GM23338 (cell line): ENCODE results near the gene CYP27A1. TPM values are rescaled to one million over a fixed set of nuclear protein-coding genes. Genes with fewer than 3 reads are reported as not detected.

Source experiments
- ATAC-seq: fragments of 200-7000 bp; cut with Tn5 transposase; 3 replicates; pipeline ENCODE4 v1.9.1; 2020
- DNase-seq: peaks from one replicate; pipeline ENCODE4 v3.0.0-alpha.2; 2015; ENCODE audit warnings: low spot score
- H2AFZ ChIP-seq: fragments of 200-600 bp; sonication (generic); 2 replicates; pipeline ENCODE4 v1.8.0; 2016; ENCODE audit warnings: antibody characterized with exemption, mild to moderate bottlenecking, moderate library complexity
- H3F3A ChIP-seq: fragments of 200-600 bp; sonication (generic); replicated peaks from 2 replicates; pipeline ENCODE4 v1.8.0; 2017; ENCODE audit warnings: antibody characterized with exemption, mixed run types, low read depth
- H3K27ac ChIP-seq: fragments of 200-600 bp; sonication (generic); 2 replicates; pipeline ENCODE4 v1.6.1; 2016; ENCODE audit warnings: low read depth
- H3K27me3 ChIP-seq: fragments of 200-600 bp; sonication (generic); 2 replicates; pipeline ENCODE4 v1.8.0; 2016; ENCODE audit warnings: mild to moderate bottlenecking, mixed run types, moderate library complexity; ENCODE audit not compliant: insufficient read depth
- H3K36me3 ChIP-seq: fragments of 200-600 bp; sonication (generic); 2 replicates; pipeline ENCODE4 v1.8.0; 2016; ENCODE audit warnings: mild to moderate bottlenecking; ENCODE audit not compliant: insufficient read depth
- H3K4me1 ChIP-seq: fragments of 200-600 bp; sonication (generic); 2 replicates; pipeline ENCODE4 v1.8.0; 2016; ENCODE audit warnings: mild to moderate bottlenecking, moderate library complexity; ENCODE audit not compliant: insufficient read depth
- H3K4me2 ChIP-seq: fragments of 200-600 bp; sonication (generic); 2 replicates; pipeline ENCODE4 v1.7.1; 2017; ENCODE audit warnings: mixed run types
- H3K4me3 ChIP-seq: fragments of 200-600 bp; sonication (generic); 2 replicates; pipeline ENCODE4 v1.6.1; 2016; ENCODE audit warnings: mixed run types
- H3K79me2 ChIP-seq: fragments of 200-600 bp; sonication (generic); replicated peaks from 2 replicates; pipeline ENCODE4 v1.8.0; 2017; ENCODE audit warnings: mild to moderate bottlenecking; ENCODE audit not compliant: insufficient read depth
- H3K9me2 ChIP-seq: fragments of 200-600 bp; sonication (generic); 2 replicates; pipeline ENCODE4 v1.8.0; 2017; ENCODE audit not compliant: insufficient read depth
- H4K20me1 ChIP-seq: fragments of 200-600 bp; sonication (generic); replicated peaks from 2 replicates; pipeline ENCODE4 v1.8.0; 2017; ENCODE audit warnings: mild to moderate bottlenecking; ENCODE audit not compliant: insufficient read depth
- H3K27ac Mint-ChIP-seq: 2 replicates; pipeline ENCODE4 v1.8.0; 2020; ENCODE audit warnings: inconsistent platforms, mild to moderate bottlenecking, moderate library complexity, mixed read lengths
- H3K27me3 Mint-ChIP-seq: 3 replicates; pipeline ENCODE4 v1.8.0; 2022; ENCODE audit warnings: low read depth, mild to moderate bottlenecking, moderate library complexity, mixed read lengths, inconsistent platforms; ENCODE audit not compliant: insufficient read depth, poor library complexity
- H3K36me3 Mint-ChIP-seq: 3 replicates; pipeline ENCODE4 v1.8.0; 2021; ENCODE audit warnings: low read depth, mild to moderate bottlenecking, inconsistent platforms, moderate library complexity, mixed read lengths
- H3K4me1 Mint-ChIP-seq: 3 replicates; pipeline ENCODE4 v1.8.0; 2020; ENCODE audit warnings: mild to moderate bottlenecking, inconsistent platforms, mixed read lengths
- H3K4me3 Mint-ChIP-seq: 3 replicates; pipeline ENCODE4 v1.8.0; 2021; ENCODE audit warnings: moderate library complexity, mild to moderate bottlenecking, inconsistent platforms, mixed read lengths
- H3K9me3 Mint-ChIP-seq: 3 replicates; pipeline ENCODE4 v1.8.0; 2020; ENCODE audit warnings: moderate library complexity, mild to moderate bottlenecking, inconsistent platforms, mixed read lengths
- CREB1 ChIP-seq: fragments of 250-450 bp; sonication (Bioruptor Pico); IDR thresholded peaks from 2 replicates; pipeline ENCODE4 v1.5.0; 2020; ENCODE audit warnings: low read depth, mild to moderate bottlenecking, moderate library complexity
- EZH2 ChIP-seq: fragments of 200-600 bp; sonication (generic); IDR thresholded peaks from one replicate; pipeline ENCODE4 v1.8.0; 2017; ENCODE audit warnings: antibody characterized with exemption, mild to moderate bottlenecking, low read depth; ENCODE audit not compliant: unreplicated experiment
- EZH2phosphoT487 ChIP-seq: fragments of 200-600 bp; sonication (generic); IDR thresholded peaks from one replicate; pipeline ENCODE4 v1.8.1; 2018; ENCODE audit warnings: antibody characterized with exemption; ENCODE audit not compliant: unreplicated experiment
- JUNB ChIP-seq: IDR thresholded peaks from one replicate; pipeline ENCODE4 v1.6.1; 2016; ENCODE audit warnings: antibody characterized with exemption; ENCODE audit not compliant: unreplicated experiment
- NANOG ChIP-seq: IDR thresholded peaks from 2 replicates; pipeline ENCODE4 v1.6.1; 2016; ENCODE audit warnings: antibody characterized with exemption, borderline replicate concordance
- POLR2AphosphoS5 ChIP-seq: IDR thresholded peaks from 2 replicates; pipeline ENCODE4 v1.6.1; 2016; ENCODE audit warnings: antibody characterized with exemption, low read depth
- STAT1 ChIP-seq: IDR thresholded peaks from one replicate; pipeline ENCODE4 v1.6.1; 2016; ENCODE audit warnings: antibody characterized with exemption; ENCODE audit not compliant: unreplicated experiment
- ZNF114 ChIP-seq: fragments of 250-450 bp; sonication (Bioruptor Pico); IDR thresholded peaks from 2 replicates; pipeline ENCODE4 v1.5.0; 2020; ENCODE audit warnings: mild to moderate bottlenecking, moderate library complexity
- ZNF331 ChIP-seq: fragments of 250-450 bp; sonication (Bioruptor Pico); IDR thresholded peaks from 2 replicates; pipeline ENCODE4 v1.5.0; 2020; ENCODE audit warnings: low read depth, mild to moderate bottlenecking, moderate library complexity
- polyA plus RNA-seq: library from polyadenylated mRNA; unstranded; fragments of >200 nt; fragmentation: Nextera tagmentation; extraction: Ambion mirVana; gene quantifications from 2 replicates; pipeline ENCODE4 v1.2.1, GENCODE V29; 2016
- total RNA-seq: library from RNA; depleted of rRNA; stranded (reverse); fragments of >200 nt; shearing (Covaris generic); gene quantifications from 2 replicates; pipeline ENCODE4 v1.2.3, GENCODE V29; 2014
- TF ChIP-seq, protein P1 (sequence below): IDR thresholded peaks from one replicate; pipeline ENCODE4 v1.6.1; 2018; ENCODE audit warnings: antibody characterized with exemption; ENCODE audit not compliant: unreplicated experiment
- TF ChIP-seq, protein P2 (sequence below), 2 experiments: fragments of 200-600 bp in 1 of 2; sonication (generic) in 1 of 2; conservative IDR thresholded peaks; 2 replicates each; pipeline versions ENCODE4 v1.5.1 to v1.6.1; 2016 to 2017; ENCODE audit warnings: antibody characterized with exemption in 2 of 2, low read depth in 2 of 2, mild to moderate bottlenecking in 2 of 2, moderate library complexity in 1 of 2
- TF ChIP-seq, protein P3 (sequence below): IDR thresholded peaks from 2 replicates; pipeline ENCODE4 v1.6.1; 2016; ENCODE audit warnings: antibody characterized with exemption

CYP27A1 gene
- total and polyA plus RNA-seq, 2 experiments from 2014 or later: 2.2 to 6.9 TPM

DNA sequence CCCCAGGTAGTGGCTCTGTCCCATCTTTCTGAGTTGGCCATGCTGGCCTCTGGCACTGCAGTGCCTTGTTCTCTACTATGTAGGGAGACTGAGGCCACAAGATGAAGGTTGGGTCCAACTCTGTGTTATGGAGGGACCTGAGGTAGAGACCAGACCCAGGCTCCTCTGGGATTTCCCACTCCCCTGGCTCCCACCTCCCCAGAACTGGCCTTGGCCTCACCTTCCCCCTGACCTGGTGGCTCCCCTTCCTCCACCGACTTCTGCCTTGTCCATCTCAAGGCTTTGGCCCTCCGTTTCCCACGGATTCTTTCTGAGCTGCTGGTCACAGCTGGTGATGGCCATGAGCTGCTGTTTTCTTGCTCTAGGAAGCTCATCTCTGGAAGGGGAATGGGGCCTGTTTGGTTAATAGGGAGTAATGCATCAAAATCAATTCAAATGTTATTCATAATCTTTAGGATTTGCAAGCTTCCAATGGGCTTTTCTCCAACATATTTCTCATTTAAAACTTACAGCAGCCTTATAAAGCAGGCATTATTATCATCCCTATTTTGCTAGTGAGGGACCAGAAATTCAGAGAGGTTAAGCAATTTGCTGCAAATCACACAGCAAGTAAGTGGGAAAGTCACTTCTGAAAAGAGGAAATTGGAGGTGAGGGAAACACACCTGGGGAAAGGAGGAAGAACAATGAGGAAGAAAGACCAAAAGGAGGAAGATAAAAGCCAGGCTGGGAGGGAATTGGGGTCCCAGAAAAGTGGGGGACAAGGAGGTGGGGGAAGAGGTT, 48.8 kb downstream of the CYP27A1 start (continued):
- TF ChIP-seq, protein P1, sequence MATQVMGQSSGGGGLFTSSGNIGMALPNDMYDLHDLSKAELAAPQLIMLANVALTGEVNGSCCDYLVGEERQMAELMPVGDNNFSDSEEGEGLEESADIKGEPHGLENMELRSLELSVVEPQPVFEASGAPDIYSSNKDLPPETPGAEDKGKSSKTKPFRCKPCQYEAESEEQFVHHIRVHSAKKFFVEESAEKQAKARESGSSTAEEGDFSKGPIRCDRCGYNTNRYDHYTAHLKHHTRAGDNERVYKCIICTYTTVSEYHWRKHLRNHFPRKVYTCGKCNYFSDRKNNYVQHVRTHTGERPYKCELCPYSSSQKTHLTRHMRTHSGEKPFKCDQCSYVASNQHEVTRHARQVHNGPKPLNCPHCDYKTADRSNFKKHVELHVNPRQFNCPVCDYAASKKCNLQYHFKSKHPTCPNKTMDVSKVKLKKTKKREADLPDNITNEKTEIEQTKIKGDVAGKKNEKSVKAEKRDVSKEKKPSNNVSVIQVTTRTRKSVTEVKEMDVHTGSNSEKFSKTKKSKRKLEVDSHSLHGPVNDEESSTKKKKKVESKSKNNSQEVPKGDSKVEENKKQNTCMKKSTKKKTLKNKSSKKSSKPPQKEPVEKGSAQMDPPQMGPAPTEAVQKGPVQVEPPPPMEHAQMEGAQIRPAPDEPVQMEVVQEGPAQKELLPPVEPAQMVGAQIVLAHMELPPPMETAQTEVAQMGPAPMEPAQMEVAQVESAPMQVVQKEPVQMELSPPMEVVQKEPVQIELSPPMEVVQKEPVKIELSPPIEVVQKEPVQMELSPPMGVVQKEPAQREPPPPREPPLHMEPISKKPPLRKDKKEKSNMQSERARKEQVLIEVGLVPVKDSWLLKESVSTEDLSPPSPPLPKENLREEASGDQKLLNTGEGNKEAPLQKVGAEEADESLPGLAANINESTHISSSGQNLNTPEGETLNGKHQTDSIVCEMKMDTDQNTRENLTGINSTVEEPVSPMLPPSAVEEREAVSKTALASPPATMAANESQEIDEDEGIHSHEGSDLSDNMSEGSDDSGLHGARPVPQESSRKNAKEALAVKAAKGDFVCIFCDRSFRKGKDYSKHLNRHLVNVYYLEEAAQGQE: no peak
- no peak for TF ChIP-seq CREB1
- TF ChIP-seq JUNB: no peak
- no peak for TF ChIP-seq ZNF114 (CRISPR knock-in tag)
- TF ChIP-seq, protein P2, sequence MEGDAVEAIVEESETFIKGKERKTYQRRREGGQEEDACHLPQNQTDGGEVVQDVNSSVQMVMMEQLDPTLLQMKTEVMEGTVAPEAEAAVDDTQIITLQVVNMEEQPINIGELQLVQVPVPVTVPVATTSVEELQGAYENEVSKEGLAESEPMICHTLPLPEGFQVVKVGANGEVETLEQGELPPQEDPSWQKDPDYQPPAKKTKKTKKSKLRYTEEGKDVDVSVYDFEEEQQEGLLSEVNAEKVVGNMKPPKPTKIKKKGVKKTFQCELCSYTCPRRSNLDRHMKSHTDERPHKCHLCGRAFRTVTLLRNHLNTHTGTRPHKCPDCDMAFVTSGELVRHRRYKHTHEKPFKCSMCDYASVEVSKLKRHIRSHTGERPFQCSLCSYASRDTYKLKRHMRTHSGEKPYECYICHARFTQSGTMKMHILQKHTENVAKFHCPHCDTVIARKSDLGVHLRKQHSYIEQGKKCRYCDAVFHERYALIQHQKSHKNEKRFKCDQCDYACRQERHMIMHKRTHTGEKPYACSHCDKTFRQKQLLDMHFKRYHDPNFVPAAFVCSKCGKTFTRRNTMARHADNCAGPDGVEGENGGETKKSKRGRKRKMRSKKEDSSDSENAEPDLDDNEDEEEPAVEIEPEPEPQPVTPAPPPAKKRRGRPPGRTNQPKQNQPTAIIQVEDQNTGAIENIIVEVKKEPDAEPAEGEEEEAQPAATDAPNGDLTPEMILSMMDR (conservative IDR thresholded peaks at IDR 0.05; ENCODE audit: low read depth in 2 of 2): no peak
- no peak for TF ChIP-seq POLR2AphosphoS5
- TF ChIP-seq, protein P3, sequence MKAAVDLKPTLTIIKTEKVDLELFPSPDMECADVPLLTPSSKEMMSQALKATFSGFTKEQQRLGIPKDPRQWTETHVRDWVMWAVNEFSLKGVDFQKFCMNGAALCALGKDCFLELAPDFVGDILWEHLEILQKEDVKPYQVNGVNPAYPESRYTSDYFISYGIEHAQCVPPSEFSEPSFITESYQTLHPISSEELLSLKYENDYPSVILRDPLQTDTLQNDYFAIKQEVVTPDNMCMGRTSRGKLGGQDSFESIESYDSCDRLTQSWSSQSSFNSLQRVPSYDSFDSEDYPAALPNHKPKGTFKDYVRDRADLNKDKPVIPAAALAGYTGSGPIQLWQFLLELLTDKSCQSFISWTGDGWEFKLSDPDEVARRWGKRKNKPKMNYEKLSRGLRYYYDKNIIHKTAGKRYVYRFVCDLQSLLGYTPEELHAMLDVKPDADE: no peak
- no peak for TF ChIP-seq STAT1
- TF ChIP-seq EZH2: no peak

- no peaks in the 10 kb centered on the region for H3K79me2 ChIP-seq
- no peak within 1 kb of the TSS for H3K27ac Mint-ChIP-seq
- no peaks in the 10 kb centered on the region for H3K9me3 Mint-ChIP-seq
- no peaks in the 10 kb centered on the region for H3F3A ChIP-seq
- H3K27me3 Mint-ChIP-seq: peaks cover 2% of the 10 kb centered on the region
- no peak within 1 kb of the TSS for H3K4me3 Mint-ChIP-seq
- H3K36me3 Mint-ChIP-seq: no peaks in the 10 kb centered on the region
- H3K9me2 ChIP-seq: no peaks in the 10 kb centered on the region
- H3K36me3 ChIP-seq: no peaks in the 10 kb centered on the region
- H3K4me3 ChIP-seq: no peak within 1 kb of the TSS
- no peaks in the 10 kb centered on the region for H4K20me1 ChIP-seq
- no peaks in the 10 kb centered on the region for H3K4me1 ChIP-seq
- peak; percentile 62 for ATAC-seq
- no peaks in the 10 kb centered on the region for H3K27me3 ChIP-seq
- DNase-seq: no peak
- peak within 1 kb of the TSS; percentile 32; the same call in 1 of the 2 replicates for H2AFZ ChIP-seq
- no peaks in the 10 kb centered on the region; the same call in 2 of the 3 replicates for H3K4me1 Mint-ChIP-seq
- H3K4me2 ChIP-seq: no peak within 1 kb of the TSS
- H3K27ac ChIP-seq: no peak within 1 kb of the TSS
- TF ChIP-seq STAT1: no peak
- TF ChIP-seq, protein P3: no peak
- TF ChIP-seq CREB1: no peak
- no peak for TF ChIP-seq POLR2AphosphoS5
- TF ChIP-seq ZNF114 (CRISPR knock-in tag): no peak
- TF ChIP-seq, protein P1: no peak
- TF ChIP-seq ZNF331 (CRISPR knock-in tag): no peak
- TF ChIP-seq NANOG: no peak
- no peak for TF ChIP-seq EZH2
- TF ChIP-seq JUNB: no peak
- TF ChIP-seq EZH2phosphoT487: no peak
Measured at GRCh38 chr2:218831378-218831990, 49.5 kb downstream of the CYP27A1 start, which contains the start of gene PRKAG3. TSS of gene PRKAG3 (minus strand) at chr2:218831803.
